ENCODE measurements around the gene SMIM26.

DNA sequence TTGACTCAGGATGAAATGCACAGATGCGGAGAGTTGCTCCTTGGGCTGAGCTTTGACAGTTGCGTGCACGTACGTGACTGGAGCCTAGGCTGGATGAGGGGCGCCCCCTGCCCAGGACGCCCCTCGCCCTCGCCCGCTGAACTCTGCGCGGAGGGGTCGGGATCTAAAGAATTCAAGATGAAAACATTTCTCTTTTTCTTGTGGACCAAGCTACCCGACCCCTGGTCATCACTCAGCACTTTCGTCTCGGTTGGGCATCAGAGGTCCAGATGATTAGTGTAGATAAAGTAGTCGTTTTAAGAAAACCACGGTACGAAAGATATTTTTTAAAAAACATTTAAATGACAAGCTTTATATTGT is 21.3 kb downstream of the SMIM26 start:
- TF ChIP-seq CTCF (IDR thresholded peaks at IDR 0.05) (no peak), POLR2A (IDR thresholded peaks at IDR 0.05) (no peak)
